TTC549 (cell line): ENCODE results near the gene PRR19.

Source experiments
- FAIRE-seq: peaks from 2 replicates; lab custom pipeline; 2012; peaks lifted over from hg19 to GRCh38; lab: Jason Lieb, UNC

Gene PRR19

DNA sequence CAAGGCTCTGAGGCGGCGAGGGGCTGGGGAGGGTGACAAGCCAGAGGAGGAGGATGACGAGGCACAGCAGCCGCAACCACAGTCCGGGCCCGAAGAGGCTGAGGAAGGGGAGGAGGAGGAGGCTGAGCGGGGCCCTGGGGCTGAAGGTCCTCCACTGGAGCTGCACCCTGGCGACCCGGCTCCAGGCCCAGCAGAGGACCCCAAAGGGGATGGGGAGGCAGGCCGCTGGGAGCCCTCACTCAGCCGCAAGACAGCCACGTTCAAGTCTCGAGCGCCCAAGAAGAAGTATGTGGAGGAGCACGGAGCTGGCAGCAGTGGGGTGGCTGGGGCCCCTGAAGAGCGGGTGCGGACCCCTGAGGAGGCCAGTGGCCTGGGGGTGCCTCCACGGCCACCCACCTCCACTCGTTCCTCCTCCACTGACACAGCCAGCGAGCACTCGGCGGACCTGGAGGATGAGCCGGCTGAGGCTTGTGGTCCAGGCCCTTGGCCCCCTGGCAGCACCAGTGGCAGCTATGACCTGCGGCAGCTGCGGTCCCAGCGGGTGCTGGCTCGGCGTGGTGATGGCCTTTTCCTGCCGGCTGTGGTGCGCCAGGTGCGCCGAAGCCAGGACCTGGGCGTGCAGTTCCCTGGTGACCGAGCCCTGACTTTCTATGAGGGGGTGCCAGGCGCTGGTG, 29.9 kb upstream of the PRR19 start:
- no peak for FAIRE-seq

DNA sequence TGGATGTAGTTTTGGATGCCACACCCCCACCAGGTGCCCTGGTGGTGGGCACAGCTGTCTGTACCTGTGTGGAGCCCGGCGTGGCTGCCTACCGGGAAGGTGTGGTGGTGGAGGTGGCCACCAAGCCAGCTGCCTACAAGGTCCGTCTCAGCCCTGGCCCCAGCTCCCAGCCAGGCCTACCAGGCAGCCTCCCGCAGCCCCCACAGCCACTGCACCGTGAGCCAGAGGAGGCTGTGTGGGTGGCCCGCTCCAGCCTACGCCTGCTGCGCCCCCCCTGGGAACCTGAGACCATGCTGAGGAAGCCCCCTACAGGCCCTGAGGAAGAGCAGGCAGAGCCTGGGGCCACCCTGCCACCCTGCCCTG, 29.4 kb upstream of the PRR19 start:
- FAIRE-seq = no peak

DNA sequence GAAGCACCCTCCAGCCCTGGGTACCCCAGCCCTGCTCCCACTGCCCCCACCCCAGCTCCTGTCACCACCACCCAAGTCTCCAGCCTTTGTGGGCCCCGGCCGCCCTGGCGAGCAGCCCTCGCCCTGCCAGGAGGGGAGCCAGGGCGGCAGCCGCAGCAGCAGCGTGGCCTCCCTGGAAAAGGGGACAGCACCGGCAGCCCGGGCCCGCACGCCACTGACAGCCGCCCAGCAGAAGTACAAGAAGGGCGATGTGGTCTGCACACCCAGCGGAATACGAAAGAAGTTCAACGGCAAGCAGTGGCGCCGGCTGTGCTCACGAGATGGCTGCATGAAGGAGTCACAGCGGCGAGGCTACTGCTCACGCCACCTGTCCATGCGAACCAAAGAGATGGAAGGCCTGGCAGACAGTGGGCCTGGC, 28.9 kb upstream of the PRR19 start:
- FAIRE-seq = no peak

DNA sequence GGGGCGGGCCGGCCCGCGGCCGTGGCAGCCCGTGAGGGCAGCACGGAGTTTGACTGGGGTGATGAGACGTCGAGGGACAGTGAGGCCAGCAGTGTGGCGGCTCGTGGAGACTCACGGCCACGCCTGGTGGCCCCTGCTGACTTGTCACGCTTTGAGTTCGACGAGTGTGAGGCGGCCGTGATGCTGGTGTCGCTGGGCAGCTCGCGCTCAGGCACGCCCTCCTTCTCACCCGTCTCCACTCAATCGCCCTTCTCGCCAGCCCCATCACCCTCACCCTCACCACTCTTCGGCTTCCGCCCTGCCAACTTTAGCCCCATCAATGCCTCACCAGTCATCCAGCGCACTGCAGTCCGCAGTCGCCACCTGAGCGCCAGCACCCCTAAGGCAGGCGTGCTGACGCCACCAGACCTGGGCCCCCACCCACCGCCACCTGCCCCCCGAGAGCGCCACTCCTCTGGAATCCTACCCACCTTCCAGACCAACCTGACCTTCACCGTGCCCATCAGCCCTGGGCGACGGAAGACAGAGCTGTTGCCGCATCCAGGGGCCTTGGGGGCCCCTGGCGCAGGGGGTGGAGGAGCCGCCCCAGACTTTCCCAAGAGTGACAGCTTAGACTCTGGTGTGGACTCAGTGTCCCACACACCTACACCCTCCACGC, 28.4 kb upstream of the PRR19 start:
- FAIRE-seq = no peak

DNA sequence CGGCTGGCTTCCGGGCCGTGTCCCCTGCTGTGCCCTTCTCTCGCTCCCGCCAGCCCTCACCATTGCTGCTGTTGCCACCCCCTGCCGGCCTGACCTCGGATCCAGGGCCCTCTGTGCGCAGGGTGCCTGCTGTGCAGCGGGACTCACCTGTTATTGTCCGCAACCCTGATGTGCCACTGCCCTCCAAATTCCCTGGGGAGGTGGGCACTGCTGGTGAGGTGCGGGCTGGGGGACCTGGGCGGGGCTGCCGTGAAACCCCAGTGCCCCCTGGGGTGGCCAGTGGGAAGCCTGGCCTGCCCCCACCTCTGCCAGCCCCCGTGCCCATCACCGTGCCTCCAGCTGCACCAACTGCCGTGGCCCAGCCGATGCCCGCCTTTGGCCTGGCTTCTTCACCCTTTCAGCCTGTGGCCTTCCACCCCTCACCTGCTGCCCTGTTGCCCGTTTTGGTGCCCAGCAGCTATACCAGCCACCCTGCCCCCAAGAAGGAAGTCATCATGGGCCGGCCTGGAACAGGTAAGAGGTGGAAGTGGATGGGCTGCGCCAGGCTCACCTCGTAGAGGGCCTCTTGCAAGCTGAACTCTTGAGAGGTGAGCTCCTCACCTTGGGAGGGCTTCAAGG, 27.8 kb upstream of the PRR19 start:
- FAIRE-seq = no peak

DNA sequence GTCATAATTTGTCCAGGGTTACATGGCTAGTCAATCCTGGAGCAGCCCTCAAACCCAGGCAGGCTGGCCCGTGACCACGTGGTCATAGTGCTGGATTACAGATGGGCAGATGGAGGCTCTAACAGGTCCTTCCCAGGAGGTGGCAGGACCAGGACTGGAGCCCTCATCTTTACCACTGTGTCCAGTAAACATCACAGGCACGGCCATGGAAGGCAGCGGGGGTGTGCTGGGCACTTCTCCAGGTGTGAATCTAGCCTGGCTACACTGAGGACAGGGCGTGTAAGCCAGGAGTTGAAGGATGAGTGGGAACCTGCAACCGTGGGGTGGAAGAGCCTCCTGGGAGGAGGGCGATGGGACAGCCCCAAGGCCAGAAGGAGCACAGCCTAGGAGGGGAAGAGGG, 26.8 kb upstream of the PRR19 start:
- FAIRE-seq = no peak

DNA sequence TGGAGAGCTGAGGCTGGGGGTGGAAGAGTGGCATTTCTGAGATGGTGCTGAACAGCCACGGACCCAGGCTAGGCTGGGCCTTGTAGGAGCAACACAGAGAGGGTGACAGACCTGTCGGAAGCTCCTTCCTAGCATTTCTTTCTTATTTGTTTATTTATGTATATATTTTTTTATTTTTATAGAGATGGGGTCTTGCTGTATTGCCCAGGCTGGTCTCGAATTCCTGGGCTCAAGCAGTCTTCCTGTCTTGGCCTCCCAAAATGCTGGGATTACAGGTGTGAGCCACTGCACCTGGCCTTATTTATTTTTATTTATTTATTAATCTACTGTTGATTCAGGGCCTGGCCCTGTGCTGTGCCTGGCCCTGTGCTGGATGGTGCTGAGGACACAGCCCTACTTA, 26.4 kb upstream of the PRR19 start:
- no peak for FAIRE-seq

DNA sequence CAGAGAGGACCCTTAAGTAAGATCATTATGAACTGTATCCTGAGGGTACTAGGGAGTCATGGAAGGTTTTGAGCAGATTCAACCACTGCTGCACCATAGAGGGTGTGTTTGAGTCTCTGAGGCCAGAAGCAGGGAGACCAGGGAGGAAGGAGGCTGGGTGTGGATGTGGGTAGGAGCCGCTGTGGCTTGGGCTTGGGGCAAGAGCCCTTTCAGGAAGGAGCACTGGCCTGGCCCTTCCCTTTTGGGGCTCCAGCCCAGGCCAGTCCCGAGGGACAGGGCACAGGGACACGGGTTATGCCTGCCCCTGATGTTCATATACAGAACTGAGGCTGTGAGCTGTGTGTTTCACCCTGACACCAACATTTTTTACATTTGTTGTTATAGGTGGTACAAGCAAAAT, 25.6 kb upstream of the PRR19 start:
- no peak for FAIRE-seq

DNA sequence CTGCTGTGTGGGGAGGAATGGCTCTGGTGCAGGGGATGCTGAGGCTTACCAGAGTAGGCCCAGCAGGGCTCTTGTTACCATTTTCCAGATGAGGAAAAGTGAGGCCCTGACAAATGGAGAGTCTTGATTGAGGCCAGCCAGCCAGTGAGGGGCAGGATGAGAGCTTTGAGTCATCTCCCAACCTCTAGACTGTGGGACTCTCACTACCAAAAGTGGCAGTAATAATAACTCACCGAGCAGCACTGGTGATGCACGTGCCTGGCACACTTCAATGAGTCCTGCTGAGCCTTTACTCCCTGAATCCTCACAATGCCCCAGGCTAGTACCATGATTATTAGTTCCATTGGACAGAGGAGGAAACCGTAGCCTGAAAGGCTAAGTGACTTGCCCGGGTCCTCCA, 25.1 kb upstream of the PRR19 start:
- no peak for FAIRE-seq

DNA sequence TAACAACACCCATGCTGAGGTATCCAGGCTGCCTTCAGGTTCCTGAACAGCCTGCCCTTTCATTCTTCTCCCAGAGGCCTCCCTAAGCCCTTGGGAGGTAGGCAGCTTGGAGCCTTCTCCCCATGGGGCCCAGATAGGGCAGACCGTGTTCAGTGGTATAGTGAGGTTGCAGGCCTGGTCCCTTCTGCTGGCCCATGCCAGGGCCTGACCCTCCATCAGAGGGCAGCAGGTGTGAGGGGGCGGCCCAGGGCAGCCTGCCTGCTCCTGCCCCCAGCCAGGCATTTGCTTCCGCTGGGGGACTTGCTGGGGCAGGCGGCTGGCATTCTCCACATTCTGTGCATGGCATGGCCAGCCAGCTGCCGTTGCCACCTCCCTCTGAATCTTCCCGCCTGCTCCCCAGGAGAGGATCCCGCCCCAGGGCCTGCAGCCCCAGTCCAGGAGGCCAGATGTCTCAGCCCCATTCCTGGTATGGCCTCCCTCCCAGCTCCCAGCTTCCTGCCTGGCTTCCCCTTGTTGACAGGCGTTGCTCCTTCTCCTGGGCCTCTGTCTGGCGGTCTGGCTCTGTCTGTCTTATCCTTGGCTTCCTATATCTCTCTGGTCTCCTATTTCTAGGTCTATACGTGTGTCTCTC, 24.0 kb upstream of the PRR19 start:
- FAIRE-seq = no peak

DNA sequence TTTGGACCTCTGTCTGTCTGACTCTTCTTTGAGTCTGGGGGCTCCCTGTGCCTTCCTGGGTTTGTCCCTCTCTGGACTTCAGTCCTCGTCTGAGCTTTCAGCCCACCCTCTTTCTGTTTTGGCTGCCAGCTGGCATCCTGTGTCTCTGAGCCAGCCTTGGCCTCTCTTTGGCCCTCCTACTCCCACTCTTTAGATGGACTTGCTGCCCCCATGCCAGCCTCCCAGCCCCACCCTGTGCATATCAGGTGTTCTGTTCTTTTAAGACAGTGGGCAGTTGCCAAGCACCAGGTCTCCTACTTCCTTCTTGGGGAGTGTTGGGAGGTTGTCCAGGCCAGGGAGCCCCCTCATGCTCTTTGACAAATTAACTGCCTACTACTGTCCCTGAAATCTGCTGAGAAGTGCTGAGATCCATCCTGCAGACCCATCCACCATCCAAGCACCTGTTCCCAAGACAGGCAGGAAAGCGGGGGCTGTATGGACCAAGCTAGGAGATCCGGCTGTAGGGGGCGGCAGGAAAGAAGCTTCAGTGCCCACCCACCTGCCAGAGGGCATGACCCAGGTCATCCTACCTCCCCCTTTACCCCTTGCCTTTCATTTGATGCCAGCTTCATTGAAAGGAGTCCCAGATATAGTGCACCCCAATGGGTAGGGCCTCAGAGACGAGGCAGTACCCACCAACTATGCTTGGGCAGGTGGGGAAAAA, 23.3 kb upstream of the PRR19 start:
- no peak for FAIRE-seq

DNA sequence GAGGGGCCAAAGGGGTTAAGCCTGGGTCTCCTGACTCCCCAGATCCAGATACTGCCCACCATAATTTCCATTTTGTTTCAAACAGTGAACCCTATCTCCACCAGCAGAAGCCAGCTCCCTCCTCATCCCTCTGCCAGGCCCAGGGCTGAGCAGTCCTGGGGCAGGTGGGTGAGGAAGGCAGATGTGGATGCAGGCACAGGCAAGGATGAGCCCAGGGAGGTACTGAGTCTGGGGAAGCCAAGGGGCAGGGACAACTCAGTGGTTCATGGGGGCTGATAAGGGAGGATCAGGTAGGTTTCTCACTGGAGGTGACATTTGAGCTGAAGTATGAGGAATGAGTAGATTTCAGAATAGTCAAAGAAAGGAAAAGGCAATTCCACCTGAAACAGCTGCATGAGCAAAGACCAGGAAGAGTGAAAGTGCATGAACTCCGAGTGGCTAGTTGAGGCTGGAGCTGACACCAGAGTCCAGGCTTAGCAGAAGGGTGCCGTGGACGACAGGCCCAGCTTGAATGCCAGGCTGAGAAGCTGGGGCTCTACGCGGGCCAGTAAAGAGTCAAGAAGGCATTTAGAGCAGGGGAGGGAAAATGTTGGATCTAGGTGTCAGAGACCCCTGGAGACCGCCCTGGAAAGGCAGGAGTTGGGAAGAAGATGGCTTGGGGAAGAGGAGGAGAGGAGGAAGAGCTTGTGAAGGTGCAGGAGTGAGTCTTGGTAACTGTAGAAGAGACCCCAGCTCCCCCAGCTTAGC, 22.6 kb upstream of the PRR19 start:
- FAIRE-seq = no peak

DNA sequence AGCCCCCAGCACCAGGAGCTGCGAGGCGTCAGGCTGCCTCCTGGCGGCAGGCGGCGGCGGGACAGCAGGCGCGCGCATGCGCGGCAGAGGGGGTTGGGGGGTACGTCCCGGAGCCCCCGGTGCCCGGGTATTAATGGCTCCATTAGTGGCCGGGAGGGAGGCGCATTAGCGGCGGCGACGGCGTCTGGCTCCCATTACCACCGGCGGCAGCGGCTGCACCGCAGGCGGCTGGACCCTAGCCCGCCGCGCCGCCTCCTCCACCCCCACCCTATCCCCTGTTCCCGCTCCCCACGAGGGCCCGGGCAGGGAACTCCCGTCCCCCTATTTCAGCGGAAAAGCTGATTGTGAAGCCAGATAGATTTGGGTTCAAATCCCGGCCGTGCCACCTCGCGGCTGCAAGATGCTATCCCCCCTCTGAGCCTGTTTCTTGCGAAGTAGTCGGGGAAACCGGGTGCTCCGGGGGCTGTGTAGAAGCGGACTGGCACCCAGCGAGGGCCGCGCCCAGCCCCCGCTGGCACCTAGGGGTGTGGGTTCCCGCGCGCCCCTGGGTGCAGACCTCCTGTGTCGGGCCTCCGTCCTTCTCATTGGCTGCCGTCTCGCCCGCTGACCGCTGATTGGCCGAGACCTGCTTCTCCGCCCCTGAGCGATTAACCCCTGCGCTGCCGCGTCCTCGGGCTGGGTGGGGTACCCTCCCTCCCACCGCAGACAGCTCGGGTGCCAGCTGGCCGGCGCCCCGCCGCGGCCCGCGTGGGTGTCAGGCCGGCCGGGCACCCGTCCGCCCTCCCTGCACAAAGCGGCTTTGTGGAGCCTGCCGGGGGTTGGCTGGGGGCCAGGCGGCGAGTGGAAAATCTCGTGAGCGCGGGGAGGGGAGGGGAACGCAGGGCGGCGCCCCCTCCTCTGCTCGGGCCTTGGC, 21.8 kb upstream of the PRR19 start:
- FAIRE-seq = no peak

DNA sequence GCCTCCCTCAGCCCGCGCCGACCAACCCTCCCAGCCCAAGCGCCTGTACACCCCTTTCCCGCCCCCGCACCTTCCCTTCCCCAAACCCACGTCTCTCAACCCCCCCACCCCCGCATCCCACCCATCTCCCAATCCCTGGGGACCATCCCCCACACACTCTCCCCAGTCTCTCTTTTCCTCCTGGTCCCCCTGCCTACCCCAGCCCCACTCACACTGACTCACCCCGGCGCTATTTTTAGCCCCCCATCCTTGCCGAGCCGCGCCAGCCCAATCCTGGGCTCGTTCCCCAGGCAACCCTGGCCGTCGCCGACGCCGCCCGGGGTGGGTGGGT, 21.2 kb upstream of the PRR19 start:
- no peak for FAIRE-seq

DNA sequence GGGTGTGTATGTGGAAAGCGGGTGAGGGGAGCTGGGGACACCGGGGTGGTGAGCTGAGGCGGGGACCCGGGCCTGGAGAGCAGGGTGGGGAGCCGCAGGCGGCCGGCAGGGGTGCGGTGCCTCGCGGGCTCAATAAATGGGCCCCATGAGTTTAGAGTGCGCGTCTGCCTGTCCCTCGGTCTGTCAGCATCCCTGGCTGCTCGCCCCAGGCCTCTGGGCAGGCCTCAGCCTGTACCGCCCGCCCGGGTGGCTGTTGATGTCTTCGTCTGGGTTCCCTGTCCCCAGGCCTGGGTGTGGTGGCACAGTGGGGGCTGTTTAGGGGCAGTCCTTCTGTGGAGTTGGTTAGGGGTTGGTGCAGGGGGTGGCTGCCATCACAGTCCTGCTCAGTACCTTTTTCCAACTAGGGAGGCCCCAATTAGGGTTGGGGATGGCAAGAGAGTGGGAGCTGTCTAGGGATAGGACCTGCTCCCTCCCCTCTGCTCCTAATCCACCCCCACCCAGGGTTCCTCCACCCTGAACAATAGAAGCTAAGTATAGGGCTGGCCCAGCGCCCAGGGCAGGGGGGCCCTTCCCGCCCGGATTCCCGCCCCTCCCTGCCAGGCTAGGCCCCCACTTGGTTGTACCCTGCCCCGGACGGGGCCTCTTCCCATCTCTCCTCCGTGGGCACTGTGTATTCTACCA, 20.6 kb upstream of the PRR19 start:
- no peak for FAIRE-seq

DNA sequence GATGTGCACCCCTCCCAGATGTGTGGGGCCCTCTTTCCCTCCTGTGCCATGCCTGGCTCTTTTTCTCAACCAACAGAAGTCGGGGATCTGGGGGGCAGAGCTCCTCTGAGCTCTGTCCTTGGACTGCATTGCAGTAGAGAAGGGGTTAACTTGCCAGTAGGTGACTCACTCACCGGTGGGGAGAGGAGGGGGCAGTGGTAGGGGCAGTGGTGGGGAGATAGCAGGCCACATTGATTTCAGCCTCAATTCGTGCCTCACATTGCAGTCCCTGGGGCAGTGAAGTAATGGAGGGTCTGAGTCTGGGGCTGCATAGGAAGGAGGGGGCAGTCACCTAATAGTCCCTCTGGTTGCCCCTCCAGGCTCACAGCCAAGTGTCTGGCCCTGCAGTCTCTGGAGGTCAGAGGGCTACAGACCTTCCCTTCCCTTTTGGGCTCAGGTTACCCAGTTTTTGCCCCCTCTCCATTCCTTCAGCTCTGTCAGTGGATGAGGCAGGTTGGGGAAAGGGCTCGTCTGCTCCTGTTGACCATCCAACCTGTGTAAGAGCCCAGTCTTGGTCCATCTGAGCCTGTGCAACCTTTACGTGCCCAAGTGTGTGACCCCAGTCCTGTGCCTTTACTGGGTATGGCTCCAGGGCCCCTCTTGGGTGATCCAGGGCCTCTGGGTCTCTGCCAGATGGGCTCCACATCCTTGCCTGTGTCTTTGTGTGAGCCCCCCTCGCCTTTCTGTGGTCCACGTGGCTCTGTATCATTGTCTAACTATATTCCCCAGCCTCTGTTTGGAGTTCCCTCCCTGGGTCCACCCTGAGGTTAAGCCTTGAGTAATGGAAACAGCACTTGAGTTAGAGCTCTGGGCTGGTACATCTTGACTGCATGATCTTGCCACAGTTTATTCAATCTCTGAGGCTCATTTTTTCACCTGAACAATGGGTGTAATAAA, 19.8 kb upstream of the PRR19 start:
- FAIRE-seq = no peak

DNA sequence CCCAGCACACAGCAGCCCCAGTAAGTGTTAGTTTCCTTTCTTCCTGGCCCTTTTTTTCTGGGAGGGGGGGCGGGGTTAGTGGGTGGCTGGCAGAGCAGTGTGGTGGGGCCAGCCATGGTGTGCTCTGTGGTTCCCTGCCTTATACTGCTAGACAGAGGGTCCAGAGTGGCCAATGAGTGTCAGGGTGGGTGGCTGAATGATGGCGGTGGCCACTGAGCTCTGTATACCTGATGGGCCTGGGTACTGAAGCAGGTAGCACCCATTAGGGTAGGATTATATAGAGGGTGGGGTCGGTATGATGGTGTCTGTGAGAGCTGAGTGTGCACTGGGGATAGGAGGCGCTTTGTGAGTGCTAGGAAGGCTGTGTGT, 19.1 kb upstream of the PRR19 start:
- FAIRE-seq = no peak

DNA sequence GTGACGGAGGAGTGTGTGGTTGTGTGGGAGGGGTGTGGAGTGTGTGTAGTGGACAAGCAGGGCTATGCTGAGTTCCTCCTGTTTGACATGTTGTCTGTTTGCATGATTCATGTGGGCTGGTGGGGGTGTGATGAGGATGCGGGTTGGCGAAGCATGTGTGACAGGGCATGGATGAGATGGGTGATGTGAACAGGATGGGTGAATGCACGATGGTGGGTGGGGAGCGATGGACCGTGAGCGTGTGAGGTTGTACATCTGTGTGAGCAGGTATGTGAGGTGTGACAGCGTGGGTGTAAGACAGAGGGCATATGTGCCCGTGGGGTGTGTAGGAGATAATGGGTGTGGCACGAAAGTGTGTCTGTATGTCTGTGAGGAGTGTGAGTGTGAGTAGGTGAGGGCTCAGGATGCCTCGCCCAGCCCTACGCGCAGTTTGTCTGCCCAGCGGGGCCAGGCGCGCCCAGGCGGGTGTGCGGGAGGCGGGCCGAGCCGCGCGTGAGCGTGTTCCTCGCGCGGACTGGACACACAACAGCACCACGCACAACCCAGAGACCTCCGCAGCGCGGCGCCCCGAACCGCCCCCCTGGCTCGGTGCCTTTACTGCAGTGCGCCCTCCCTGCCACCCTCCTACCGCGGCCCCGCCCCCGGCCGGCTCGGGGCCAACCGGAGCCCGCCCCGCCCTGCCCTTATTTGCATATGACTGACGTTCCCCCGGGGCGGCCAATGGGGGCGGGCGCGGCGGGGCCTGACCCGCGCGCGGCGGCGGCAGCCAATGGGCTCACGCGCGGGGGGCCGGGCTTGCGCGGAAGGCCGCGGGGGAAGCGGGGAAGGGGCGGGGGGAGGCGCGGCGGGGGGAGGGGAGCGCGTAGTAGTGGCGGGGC, 18.5 kb upstream of the PRR19 start:
- no peak for FAIRE-seq
